GM13977 (cell line): ENCODE data around the gene ELK1.

Experiments used
- DNase-seq: peaks from one replicate; pipeline ENCODE4 v3.0.0; 2012; ENCODE audit warnings: low spot score
- CTCF ChIP-seq: IDR thresholded peaks from 2 replicates; pipeline ENCODE4 v1.5.1; 2012; ENCODE audit warnings: mild to moderate bottlenecking, control low read depth; ENCODE audit not compliant: insufficient read depth; ENCODE audit errors: extremely low read depth, missing control alignments
- in situ Hi-C: fragments of 300-500 bp; cut with MboI; formaldehyde crosslinking; loops from one replicate; pipeline ENCODE4 v1.12.0; 2022; ENCODE audit warnings: low sequenced_read_pairs, low pct_unique_long_range_greater_than_20kb, mixed read lengths, inconsistent platforms; ENCODE audit not compliant: unreplicated experiment

Gene ELK1

GRCh38 chrX:47623540-47624027 is 26.8 kb downstream of the ELK1 start:
- peak; percentile 68 for DNase-seq
- no peak for TF ChIP-seq CTCF
- in situ Hi-C loops: no loop called here

- TF ChIP-seq CTCF: no peak
- in situ Hi-C loops: no loop called here
- no peak for DNase-seq
Measured at GRCh38 chrX:47621851-47622250, 28.5 kb downstream of the ELK1 start.

- in situ Hi-C loops: no loop called here
- no peak for TF ChIP-seq CTCF
- no peak for DNase-seq
Measured at GRCh38 chrX:47620303-47620685, 30.1 kb downstream of the ELK1 start.

GRCh38 chrX:47619486-47620302 is 30.7 kb downstream of the ELK1 start, which contains the start of gene SYN1:
SYN1 (minus strand) TSS chrX:47619857; CDS start chrX:47619728, 129 bp downstream.
- in situ Hi-C loops: no loop called here
- peak; percentile 51 for TF ChIP-seq CTCF

GRCh38 chrX:47618923-47619485 is 31.4 kb downstream of the ELK1 start:
- no peak for DNase-seq
- in situ Hi-C loops: no loop called here
- no peak for TF ChIP-seq CTCF

More at GRCh38 chrX:47619486-47620302, 30.7 kb downstream of the ELK1 start, which contains the start of gene SYN1:
- DNase-seq: peak; percentile 94

GRCh38 chrX:47614618-47615017 is 35.7 kb downstream of the ELK1 start:
- no peak for TF ChIP-seq CTCF
- DNase-seq: no peak
- in situ Hi-C loops: no loop called here
